GM12878 (cell line): ENCODE results near the gene A4GNT.

Experiments used
- ASH2L ChIP-seq: fragments of 300-600, 200-600 bp; sonication (generic); IDR thresholded peaks from 2 replicates; pipeline ENCODE4 v1.6.1; 2017; ENCODE audit warnings: low read depth, mild to moderate bottlenecking, borderline replicate concordance
- CHD4 ChIP-seq: fragments of 200-600 bp; sonication (generic); IDR thresholded peaks from 2 replicates; pipeline ENCODE4 v1.6.1; 2016; ENCODE audit warnings: mild to moderate bottlenecking
- CTCF ChIP-seq, 3 experiments: IDR thresholded peaks in 2 of 3; conservative IDR thresholded peaks in 1 of 3; 2 replicates each; pipeline ENCODE4 v1.5.1; 2011; ENCODE audit warnings: low read depth in 3 of 3, low read length in 3 of 3, mild to moderate bottlenecking in 3 of 3, control low read depth in 2 of 3, moderate library complexity in 2 of 3, inconsistent platforms in 1 of 3, mixed read lengths in 1 of 3; ENCODE audit not compliant: control insufficient read depth in 2 of 3, insufficient read depth in 1 of 3; ENCODE audit errors: extremely low read depth in 1 of 3
- FOS ChIP-seq: IDR thresholded peaks from 3 replicates; pipeline ENCODE4 v1.6.1; 2011; ENCODE audit warnings: borderline replicate concordance; ENCODE audit not compliant: insufficient read length; ENCODE audit errors: extremely low read depth
- GABPA ChIP-seq: IDR thresholded peaks from 2 replicates; pipeline ENCODE4 v1.6.1; 2014; ENCODE audit warnings: antibody characterized with exemption, low read depth, mild to moderate bottlenecking, inconsistent platforms
- LARP7 ChIP-seq: fragments of 450-650 bp; IDR thresholded peaks from 2 replicates; pipeline ENCODE4 v1.6.1; 2017; ENCODE audit warnings: mild to moderate bottlenecking
- RAD51 ChIP-seq: fragments of 450-650 bp; IDR thresholded peaks from 2 replicates; pipeline ENCODE4 v1.6.1; 2016; ENCODE audit warnings: moderate library complexity, mild to moderate bottlenecking, inconsistent platforms
- SIN3A ChIP-seq: IDR thresholded peaks from 2 replicates; pipeline ENCODE4 v1.6.1; 2012; ENCODE audit warnings: low read depth, low read length, improper control_type of control experiment
- SMARCA5 ChIP-seq: fragments of 450-650 bp; IDR thresholded peaks from 2 replicates; pipeline ENCODE4 v1.6.1; 2017; ENCODE audit warnings: mild to moderate bottlenecking
- TAF1 ChIP-seq: IDR thresholded peaks from 2 replicates; pipeline ENCODE4 v1.6.1; 2011; ENCODE audit warnings: mild to moderate bottlenecking, low read depth, low read length, borderline replicate concordance
- TARDBP ChIP-seq: IDR thresholded peaks from 2 replicates; pipeline ENCODE4 v1.6.1; 2016; ENCODE audit warnings: borderline replicate concordance
- ZBTB33 ChIP-seq: fragments of 450-650 bp; IDR thresholded peaks from 2 replicates; pipeline ENCODE4 v1.6.1; 2017; ENCODE audit warnings: mild to moderate bottlenecking
- ZNF687 ChIP-seq: fragments of 450-650 bp; IDR thresholded peaks from 2 replicates; pipeline ENCODE4 v1.6.1; 2017; ENCODE audit warnings: mild to moderate bottlenecking, moderate library complexity
- TF ChIP-seq, protein P1 (sequence below): fragments of 450-650 bp; IDR thresholded peaks from 2 replicates; pipeline ENCODE4 v1.6.1; 2014; ENCODE audit warnings: mild to moderate bottlenecking

GRCh38 chr3:138137861-138138260 lies 5.7 kb upstream of the A4GNT start:
- TF ChIP-seq RAD51 (no peak), FOS (no peak), CTCF (IDR thresholded peaks at IDR 0.05 in 2 of 3, conservative IDR thresholded peaks at IDR 0.05 in 1 of 3; ENCODE audit: control insufficient read depth in 2 of 3, extremely low read depth in 1 of 3, insufficient read depth in 1 of 3, low read depth in 3 of 3, low read length in 3 of 3) (no peak), GABPA (no peak), SMARCA5 (no peak), SIN3A (no peak), ZNF687 (no peak), LARP7 (no peak), TARDBP (no peak), ASH2L (no peak), TAF1 (no peak), CHD4 (no peak), ZBTB33 (no peak)
- TF ChIP-seq, protein P1, sequence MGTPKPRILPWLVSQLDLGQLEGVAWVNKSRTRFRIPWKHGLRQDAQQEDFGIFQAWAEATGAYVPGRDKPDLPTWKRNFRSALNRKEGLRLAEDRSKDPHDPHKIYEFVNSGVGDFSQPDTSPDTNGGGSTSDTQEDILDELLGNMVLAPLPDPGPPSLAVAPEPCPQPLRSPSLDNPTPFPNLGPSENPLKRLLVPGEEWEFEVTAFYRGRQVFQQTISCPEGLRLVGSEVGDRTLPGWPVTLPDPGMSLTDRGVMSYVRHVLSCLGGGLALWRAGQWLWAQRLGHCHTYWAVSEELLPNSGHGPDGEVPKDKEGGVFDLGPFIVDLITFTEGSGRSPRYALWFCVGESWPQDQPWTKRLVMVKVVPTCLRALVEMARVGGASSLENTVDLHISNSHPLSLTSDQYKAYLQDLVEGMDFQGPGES: no peak
